ENCODE data around the gene PLVAP. TPM values are rescaled to one million over a fixed set of nuclear protein-coding genes. Genes with fewer than 3 reads are reported as not detected.

The PLVAP gene
- total RNA-seq, 1 donor from 2014 or later, result 0.84 TPM

DNA sequence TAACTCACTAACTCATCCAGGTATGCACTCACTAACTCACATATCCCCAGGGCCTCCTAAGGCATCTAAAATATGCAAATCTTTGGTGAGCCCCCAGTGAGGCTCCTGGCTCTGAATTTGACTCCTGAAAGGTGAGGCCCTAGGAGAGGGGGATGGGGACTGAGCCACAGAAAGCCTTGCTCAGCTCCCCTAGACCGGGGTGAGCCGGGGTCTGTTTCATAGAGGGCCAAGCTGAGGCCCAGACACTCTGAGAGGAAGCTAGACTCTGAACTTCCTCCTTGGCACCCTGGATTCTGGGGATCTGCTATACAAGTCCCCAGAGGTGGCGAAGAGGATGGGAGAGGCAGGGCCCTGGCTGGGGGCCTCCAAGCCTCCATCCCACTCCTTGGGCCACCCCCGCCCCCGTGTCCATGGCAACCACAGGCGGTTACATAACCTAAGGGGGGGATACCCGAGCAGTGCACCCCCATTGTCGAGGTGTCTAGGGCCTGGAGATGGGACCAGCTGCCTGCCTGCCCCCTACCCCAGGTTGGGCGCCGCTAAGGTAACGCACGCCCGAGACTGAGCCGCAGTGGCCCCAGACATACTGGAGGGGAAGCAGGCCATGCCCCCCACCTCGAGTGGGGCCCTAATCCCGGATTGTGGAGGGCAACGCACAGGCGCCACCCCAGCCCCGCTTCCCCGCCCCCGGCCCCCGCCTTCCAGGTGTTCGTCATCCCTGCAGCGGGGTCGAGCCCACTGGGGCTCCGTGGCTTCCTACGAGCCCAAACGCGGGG lies 74.6 kb downstream of the PLVAP start:
- intact Hi-C loops (cut with micrococcal nuclease), result loop anchor here (10.0 kb wide), 1 partner anchor 408 kb away; no protein-coding TSS in a partner anchor
- DNase-seq, result no peak
- Mint-ChIP-seq H3K9me3 (no peaks in the 10 kb centered on the region), H3K36me3 (ENCODE audit: low read depth) (peaks cover 11% of the 10 kb centered on the region), H3K4me3 (peak overlapping the region; percentile 77), H3K27me3 (no peaks in the 10 kb centered on the region), H3K27ac (no peak overlapping the region), H3K4me1 (peaks cover 33% of the 10 kb centered on the region)
- POLR2A ChIA-PET, result interaction anchor here (0.7 to 1.6 kb wide), 7 partner anchors 11 to 1881 kb away, joined by 3 to 6 read pairs (median 3); partner anchors contain the start of genes ANO8, BST2 and USE1
- no peak for ATAC-seq (ENCODE audit: low read depth)
- no peak for TF ChIP-seq CTCF (IDR thresholded peaks at IDR 0.05)
- CTCF ChIA-PET, result interaction anchor here (1.4 to 2.2 kb wide), 2 partner anchors 10 to 21 kb away, joined by 3 to 12 read pairs; no protein-coding TSS in a partner anchor

Other genes with a start within 250 kb of the PLVAP start
- gene USE1, start 162.0 kb downstream of the PLVAP start, total RNA-seq, result 41.9 and 43.4 TPM in 2 replicates
- 22.4 and 25.8 TPM in 2 replicates for gene OCEL1, start 151.1 kb downstream of the PLVAP start, total RNA-seq
- 4.3 and 4.6 TPM in 2 replicates for gene NR2F6, start 131.4 kb downstream of the PLVAP start, total RNA-seq
- 0.42 and 0.44 TPM in 2 replicates for gene USHBP1, start 112.6 kb downstream of the PLVAP start, total RNA-seq
- 121 and 135 TPM in 2 replicates for gene BABAM1, start 109.9 kb downstream of the PLVAP start, total RNA-seq
- 7.9 and 9.1 TPM in 2 replicates for gene ANKLE1, start 95.4 kb downstream of the PLVAP start, total RNA-seq
- 5.4 and 6.6 TPM in 2 replicates for gene ABHD8, start 73.9 kb downstream of the PLVAP start, total RNA-seq
- 38.2 and 46.1 TPM in 2 replicates for gene MRPL34, start 71.5 kb downstream of the PLVAP start, total RNA-seq
- gene DDA1, start 67.8 kb downstream of the PLVAP start, total RNA-seq, result 31.1 and 31.7 TPM in 2 replicates
- gene ANO8, start 42.5 kb downstream of the PLVAP start, total RNA-seq, result 2.1 and 2.2 TPM in 2 replicates
- gene GTPBP3, start 39.8 kb downstream of the PLVAP start, total RNA-seq, result 32.4 and 40.2 TPM in 2 replicates
- 1.7 and 3.9 TPM in 2 replicates for gene CCDC194, start 16.9 kb upstream of the PLVAP start, total RNA-seq
- gene BST2, start 28.3 kb upstream of the PLVAP start, total RNA-seq, result 120 and 121 TPM in 2 replicates
- 22.8 and 23.3 TPM in 2 replicates for gene MVB12A, start 42.7 kb upstream of the PLVAP start, total RNA-seq
- not detected in 2 replicates for gene TMEM221, start 71.3 kb upstream of the PLVAP start, total RNA-seq
- not detected in 2 replicates for gene NXNL1, start 83.6 kb upstream of the PLVAP start, total RNA-seq
- 4.3 and 4.6 TPM in 2 replicates for gene SLC27A1, start 93.2 kb upstream of the PLVAP start, total RNA-seq
- 107 and 111 TPM in 2 replicates for gene PGLS, start 134.3 kb upstream of the PLVAP start, total RNA-seq
- 69.2 and 80.3 TPM in 2 replicates for gene COLGALT1, start 178.3 kb upstream of the PLVAP start, total RNA-seq